ENCODE data around the gene PLEKHF1. TPM values are rescaled to one million over a fixed set of nuclear protein-coding genes. Genes with fewer than 3 reads are reported as not detected.

PLEKHF1 gene
- total and polyA plus RNA-seq, 2 of the 13 experiments (the other 11 are each of a cell fraction or from before 2014, with no cell fraction given): 2.9 to 3.8 TPM

Other genes with a start within 250 kb of the PLEKHF1 start
- gene VSTM2B, start 139.5 kb upstream of the PLEKHF1 start, total RNA-seq (2016; rRNA removed; fragmentation: Illumina TruSeq; extraction: Trizol): not detected in 2 replicates
- not detected in 2 replicates for gene VSTM2B, start 139.5 kb upstream of the PLEKHF1 start, polyA plus RNA-seq (2011; rRNA removed)
- gene POP4, start 59.2 kb upstream of the PLEKHF1 start, total RNA-seq (2016; rRNA removed; fragmentation: Illumina TruSeq; extraction: Trizol): 84.0 and 120 TPM in 2 replicates
- gene POP4, start 59.2 kb upstream of the PLEKHF1 start, polyA plus RNA-seq (2011; rRNA removed): 29.4 and 32.2 TPM in 2 replicates
- 34.4 and 34.8 TPM in 2 replicates for gene C19orf12, start 49.8 kb downstream of the PLEKHF1 start, total RNA-seq (2016; rRNA removed; fragmentation: Illumina TruSeq; extraction: Trizol)
- 17.7 and 19.6 TPM in 2 replicates for gene C19orf12, start 49.8 kb downstream of the PLEKHF1 start, polyA plus RNA-seq (2011; rRNA removed)
- 46.9 and 50.6 TPM in 2 replicates for gene CCNE1, start 146.5 kb downstream of the PLEKHF1 start, total RNA-seq (2016; rRNA removed; fragmentation: Illumina TruSeq; extraction: Trizol)
- 12.4 and 16.0 TPM in 2 replicates for gene CCNE1, start 146.5 kb downstream of the PLEKHF1 start, polyA plus RNA-seq (2011; rRNA removed)